ENCODE data around the gene GAS2L3. TPM values are rescaled to one million over a fixed set of nuclear protein-coding genes. Genes with fewer than 3 reads are reported as not detected.

Gene GAS2L3
- total RNA-seq, 1 donor from 2014 or later: 66.0 TPM

DNA sequence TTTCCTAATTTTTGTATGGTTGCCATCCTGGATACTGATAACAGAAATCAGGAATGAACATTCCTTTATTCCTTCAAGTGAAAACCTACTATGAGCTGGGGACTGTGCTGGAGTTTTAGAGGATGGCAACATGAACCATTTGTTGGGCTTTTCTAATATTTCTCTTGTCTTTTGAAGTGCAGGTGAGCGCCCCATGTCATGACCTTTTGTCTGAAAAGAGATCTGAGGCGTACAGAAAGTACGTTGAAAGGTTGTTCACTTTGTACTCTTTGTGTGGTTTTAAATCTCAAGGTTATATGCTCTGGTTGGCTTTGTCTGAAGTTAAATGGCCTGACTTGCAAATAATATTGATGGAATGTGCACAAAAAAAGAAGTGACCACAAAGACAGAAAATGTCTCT lies 79.0 kb downstream of the GAS2L3 start:
- no peak for DNase-seq (ENCODE audit: low spot score in 2 of 2)
- no peak for FAIRE-seq

DNA sequence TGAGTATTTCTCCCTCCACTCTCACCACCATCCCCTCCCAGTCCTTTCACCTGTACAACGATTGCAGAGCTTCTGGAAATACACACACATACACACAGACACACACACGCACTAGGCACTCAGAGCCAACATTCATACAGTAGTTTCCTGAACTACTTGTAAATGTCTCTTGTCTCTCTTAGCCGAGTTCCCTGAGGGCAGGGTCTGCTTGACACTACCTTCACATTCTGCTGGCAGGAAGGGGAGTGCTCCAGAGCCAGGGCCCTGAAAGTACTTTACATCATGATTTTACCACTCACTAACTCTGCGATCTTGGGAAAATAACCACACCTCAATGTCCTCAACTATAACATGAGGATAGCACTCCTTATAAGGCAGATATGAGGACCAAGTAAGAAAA lies 82.7 kb downstream of the GAS2L3 start:
- DNase-seq (ENCODE audit: low spot score in 2 of 2) (no peak), FAIRE-seq (no peak)

DNA sequence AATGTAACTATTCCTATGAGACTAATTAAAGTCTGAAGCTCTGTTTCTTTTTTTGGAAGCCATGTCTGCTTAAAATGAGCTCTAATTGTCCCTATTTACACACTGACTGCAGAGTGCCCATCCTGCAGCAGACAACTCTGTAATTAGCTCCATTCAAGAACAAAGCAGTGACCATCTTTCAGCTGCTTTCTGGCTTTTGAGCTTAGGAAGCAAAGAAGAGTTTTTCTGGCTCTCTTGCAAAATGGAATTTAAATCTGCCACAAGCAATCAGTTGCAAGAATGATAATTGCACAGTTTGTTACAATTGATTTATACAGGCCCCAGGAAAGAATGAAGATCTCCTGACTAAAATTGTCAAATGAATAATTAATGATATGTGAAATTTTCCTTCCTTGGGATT lies 83.4 kb downstream of the GAS2L3 start:
- FAIRE-seq (no peak), DNase-seq (ENCODE audit: low spot score in 2 of 2) (no peak)

DNA sequence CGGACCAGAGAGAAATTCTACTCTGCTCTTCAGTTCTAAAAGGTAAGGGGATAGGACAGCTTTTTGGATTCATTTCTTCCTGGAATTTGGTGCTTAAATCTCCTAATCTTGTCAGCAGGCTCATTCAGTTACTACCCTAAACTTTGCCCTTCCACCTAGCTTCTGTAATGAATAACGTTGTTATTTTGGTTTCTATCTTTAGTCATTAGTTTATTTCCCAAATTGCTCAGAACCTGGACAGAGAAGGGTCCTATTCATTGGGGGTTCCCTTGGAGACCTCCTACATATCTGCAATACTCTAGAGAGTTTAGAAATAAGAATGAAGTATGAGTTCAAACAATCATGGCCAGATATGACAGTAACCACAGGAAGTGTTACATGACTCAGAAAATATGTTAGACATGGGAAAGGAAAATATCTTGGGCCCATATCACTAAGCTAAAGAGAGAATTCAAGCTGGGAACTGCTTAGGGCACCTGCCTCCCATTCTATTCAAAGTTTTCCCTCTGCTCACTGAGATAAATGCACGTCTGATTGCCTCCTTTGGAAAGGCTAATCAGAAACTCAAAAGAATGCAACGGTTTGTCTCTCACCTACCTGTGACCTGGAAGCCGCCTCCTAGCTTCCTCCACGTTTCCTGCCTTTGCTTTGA lies 87.9 kb downstream of the GAS2L3 start:
- FAIRE-seq: no peak
- no peak for DNase-seq (ENCODE audit: low spot score in 2 of 2)

DNA sequence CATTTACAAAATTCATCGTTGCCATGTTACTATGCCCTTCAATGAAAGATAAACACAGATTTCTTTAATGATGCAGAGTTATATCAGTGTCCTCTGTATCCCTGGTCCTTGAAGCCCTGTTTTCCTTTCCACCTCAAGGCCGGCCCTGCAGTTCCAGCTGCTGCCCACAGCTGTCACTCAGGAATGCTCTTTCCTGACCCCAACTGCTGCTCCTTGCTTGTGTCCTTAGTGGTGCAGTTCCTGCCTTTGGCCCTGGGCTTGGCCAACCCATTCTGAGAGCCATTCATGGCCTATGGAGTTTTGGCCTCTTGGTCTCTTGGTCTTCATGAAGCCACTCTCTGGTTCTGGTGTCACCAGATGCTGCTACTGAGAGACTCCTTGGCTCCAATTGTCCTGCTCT lies 93.1 kb downstream of the GAS2L3 start:
- DNase-seq (ENCODE audit: low spot score in 2 of 2) (no peak), FAIRE-seq (no peak)

DNA sequence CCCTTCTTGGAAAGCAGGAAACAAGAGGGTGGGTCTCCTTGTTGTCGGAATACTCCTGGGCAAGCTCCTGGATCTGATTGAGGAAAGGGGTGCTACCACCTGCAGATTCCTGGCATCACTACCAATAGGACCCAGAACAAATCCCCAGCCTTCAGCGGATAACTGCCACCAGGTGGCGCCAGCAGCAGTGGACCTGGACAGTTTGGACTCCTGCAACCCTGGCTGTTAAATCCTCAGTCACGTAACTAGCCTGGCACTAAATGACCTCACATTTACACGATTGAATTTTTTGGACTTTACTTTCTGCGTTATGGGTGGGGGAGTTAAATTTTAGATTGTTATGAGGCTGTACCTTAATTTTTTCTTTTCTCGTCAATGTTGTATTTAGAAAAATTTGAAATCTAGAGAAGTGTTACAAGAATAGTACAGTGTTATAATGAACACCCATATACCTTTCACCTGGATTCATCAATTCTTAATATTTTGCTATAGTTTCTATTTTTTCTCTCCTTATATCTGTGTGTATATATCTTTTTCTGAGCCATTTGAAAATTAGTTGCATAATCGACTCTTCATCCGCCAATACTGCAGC lies 95.6 kb downstream of the GAS2L3 start:
- FAIRE-seq (no peak), DNase-seq (ENCODE audit: low spot score in 2 of 2) (peak; percentile 6 to 51)

DNA sequence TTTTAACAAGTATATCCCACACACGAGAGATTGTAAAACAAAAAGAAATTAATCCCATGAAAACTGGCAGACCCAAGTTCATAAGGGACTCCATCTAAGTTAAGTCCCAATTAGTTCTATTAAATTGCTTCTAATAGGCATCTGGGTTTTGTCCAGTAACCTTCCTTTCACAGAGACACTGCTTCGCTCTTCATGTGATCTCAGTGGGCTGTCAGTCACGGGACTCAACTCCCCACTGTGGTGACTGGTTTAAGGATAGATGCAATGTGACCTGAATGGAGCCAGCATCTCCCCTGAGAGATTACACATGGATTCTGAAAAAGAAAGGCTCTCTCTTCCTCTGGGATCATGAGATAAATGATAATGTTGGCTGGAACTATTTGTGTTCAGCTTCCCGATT lies 96.4 kb downstream of the GAS2L3 start:
- FAIRE-seq: no peak
- DNase-seq (ENCODE audit: low spot score in 2 of 2): no peak

DNA sequence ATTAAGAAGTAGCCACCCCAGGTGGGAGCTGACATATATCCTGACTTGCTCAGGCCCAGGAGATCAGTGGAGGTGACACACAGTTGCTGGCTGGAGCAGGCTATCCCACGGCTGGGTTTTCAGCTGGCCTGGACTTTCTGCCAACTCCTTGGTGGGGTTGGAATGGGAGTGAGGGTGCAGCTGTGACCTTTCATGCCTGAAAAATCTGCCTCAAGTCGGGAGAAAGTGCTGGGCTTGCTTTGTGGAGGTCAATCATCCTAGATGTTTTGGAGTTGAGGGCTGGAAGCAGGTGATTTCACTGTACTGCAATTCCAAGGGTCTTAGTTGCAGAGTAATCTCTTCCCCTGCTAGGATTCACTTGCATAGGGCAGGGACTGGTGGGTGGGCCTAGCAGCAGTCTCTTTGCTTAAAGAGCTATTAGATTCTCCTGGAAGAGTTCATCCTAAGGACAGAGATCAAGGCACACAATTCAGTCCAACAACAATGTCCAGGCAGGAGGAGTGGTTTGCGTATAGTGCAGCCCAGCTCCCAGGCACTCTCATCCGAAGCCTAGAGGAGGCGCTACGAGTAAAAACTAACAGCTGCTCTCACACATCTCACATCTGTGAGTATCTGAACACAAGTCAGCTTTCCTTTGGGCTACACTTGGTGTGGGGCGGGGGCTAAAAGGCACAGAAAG lies 98.1 kb downstream of the GAS2L3 start:
- no peak for DNase-seq (ENCODE audit: low spot score in 2 of 2)
- no peak for FAIRE-seq

DNA sequence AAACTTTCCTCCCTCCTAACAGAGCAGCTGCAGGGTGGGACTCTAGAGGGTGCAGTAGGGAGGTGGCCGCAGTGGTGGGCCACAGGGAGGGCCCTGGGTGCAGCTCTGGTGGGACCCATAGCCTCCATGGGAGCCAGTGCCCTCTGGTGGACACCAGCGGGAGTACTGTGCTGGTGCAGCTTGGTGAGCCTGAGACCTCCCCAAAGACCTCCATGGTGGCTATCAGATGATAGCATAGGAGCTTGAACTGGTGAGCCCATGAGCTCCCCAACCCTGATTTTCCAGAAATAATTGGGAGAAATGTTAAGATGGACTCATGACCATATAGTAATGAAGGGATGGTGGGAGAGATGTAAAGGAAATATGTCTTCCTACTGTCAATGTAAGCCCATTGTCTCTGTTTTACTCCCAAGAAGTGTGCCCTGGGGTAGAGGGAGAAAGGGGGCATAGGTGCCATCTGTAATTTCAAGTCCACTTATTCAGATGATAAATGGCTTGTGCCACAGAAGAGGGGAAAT lies 98.7 kb downstream of the GAS2L3 start:
- FAIRE-seq (no peak), DNase-seq (ENCODE audit: low spot score in 2 of 2) (no peak)

DNA sequence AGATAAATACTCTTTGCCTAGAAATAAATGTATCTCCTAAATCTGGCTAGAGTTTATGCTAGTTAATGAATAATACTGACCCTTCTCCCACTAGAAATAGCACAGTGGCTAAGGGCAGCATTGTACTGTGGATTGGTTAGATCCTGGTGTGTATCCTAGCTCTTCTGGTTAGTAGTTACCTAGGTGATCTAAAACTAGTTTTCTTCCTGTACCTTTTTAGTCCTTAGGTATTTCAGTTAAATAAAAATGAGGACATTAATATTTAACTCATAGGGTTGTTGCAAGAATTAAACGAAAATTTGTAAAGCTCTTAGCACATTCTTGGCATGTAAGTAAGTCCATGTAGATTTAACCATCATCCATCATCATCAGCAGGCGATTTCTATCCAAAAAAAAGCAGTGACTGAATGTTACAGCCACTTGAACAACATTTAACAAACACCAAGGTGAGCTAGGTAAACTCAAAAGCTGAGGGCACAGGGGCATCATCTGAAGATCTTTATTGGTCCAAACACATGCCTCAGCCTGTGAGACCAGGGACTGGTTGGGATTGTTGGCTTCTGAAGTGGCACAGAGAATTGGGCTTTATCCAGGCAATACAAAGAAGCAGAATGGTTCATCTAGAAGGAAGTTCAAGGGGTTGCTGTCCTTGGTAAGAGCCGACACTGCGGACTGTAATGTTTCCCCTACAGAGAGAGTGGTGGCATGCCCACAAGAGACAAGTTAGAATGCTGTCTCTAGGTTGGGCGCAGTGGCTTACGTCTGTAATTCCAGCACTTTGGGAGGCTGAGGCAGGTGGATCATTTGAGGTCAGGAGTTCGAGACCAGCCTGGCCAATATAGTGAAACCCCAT lies 100.8 kb downstream of the GAS2L3 start:
- no peak for DNase-seq (ENCODE audit: low spot score in 2 of 2)
- no peak for FAIRE-seq

Small RNAs within 50 kb of the gene (small RNA-seq; reads per million reads assigned to genes)
- gene AC010200.2: not detected

Other genes starting within 250 kb of the GAS2L3 start
- gene SLC17A8, start 216.6 kb upstream of the GAS2L3 start, total RNA-seq: 11.0 TPM
- gene NR1H4, start 99.8 kb upstream of the GAS2L3 start, total RNA-seq: not detected
- 88.9 TPM for gene ANO4, start 221.1 kb downstream of the GAS2L3 start, total RNA-seq

All from frontal cortex (tissue), 4 donors.